ENCODE results near the gene DAB2IP.

- no peak for TF ChIP-seq CTCF (optimal IDR thresholded peaks at IDR 0.05 in 1 of 3, IDR thresholded peaks at IDR 0.05 in 1 of 3, conservative IDR thresholded peaks at IDR 0.05 in 1 of 3; ENCODE audit: extremely low read depth in 1 of 3, insufficient read depth in 2 of 3, low read length in 3 of 3)
- TF ChIP-seq EZH2 (IDR thresholded peaks at IDR 0.05; ENCODE audit: low read length) = no peak
Measured at GRCh38 chr9:121631978-121632418, 19.4 kb upstream of the DAB2IP start.
